ENCODE measurements around the gene HBA2.
"Not testable (repeated sequence)": the region's sequence is repeated elsewhere in the genome, so short reads cannot be mapped to it uniquely, and the experiment has no call there.

Gene HBA2

GRCh38 chr16:175011-175949, 2.6 kb downstream of the HBA2 start:
- no peak overlapping the region for H3K4me3 ChIP-seq (ENCODE audit: low read depth, low read length)
- H3K27me3 ChIP-seq (ENCODE audit: insufficient read depth, low read depth, severe bottlenecking), result peaks cover 24% of the 10 kb centered on the region
- no peak overlapping the region for H3K27ac ChIP-seq
- no peaks in the 10 kb centered on the region for H3K36me3 ChIP-seq
- H3K9me3 ChIP-seq (ENCODE audit: severe bottlenecking), result no peaks in the 10 kb centered on the region
- TF ChIP-seq CTCF (IDR thresholded peaks at IDR 0.05; ENCODE audit: low read depth, low read length), result no peak
- DNase-seq, result no peak

GRCh38 chr16:176006-176405, 3.3 kb downstream of the HBA2 start:
- H3K36me3 ChIP-seq; DNase-seq; H3K27ac ChIP-seq; H3K9me3 ChIP-seq (ENCODE audit: severe bottlenecking): not testable (repeated sequence)
- H3K4me3 ChIP-seq (ENCODE audit: low read depth, low read length), result peak overlapping the region; percentile 33
- H3K27me3 ChIP-seq (ENCODE audit: insufficient read depth, low read depth, severe bottlenecking), result peaks cover 24% of the 10 kb centered on the region

GRCh38 chr16:176477-177382, 4.1 kb downstream of the HBA2 start, which contains the start of gene HBA1:
HBA1 (plus strand) TSS chr16:176680; CDS start chr16:176717, 37 bp downstream.
- H3K9me3 ChIP-seq (ENCODE audit: severe bottlenecking); DNase-seq: not testable (repeated sequence)
- peaks cover 19% of the 10 kb centered on the region for H3K27me3 ChIP-seq (ENCODE audit: insufficient read depth, low read depth, severe bottlenecking)

GRCh38 chr16:177394-177822, 4.7 kb downstream of the HBA2 start:
- Histone ChIP-seq H3K36me3 (no peaks in the 10 kb centered on the region), H3K4me3 (ENCODE audit: low read depth, low read length) (no peak overlapping the region), H3K9me3 (ENCODE audit: severe bottlenecking) (no peaks in the 10 kb centered on the region), H3K27me3 (ENCODE audit: insufficient read depth, low read depth, severe bottlenecking) (peaks cover 17% of the 10 kb centered on the region), H3K27ac (no peak overlapping the region)
- no peak for TF ChIP-seq CTCF (IDR thresholded peaks at IDR 0.05; ENCODE audit: low read depth, low read length)
- DNase-seq, result no peak

More at GRCh38 chr16:176477-177382, 4.1 kb downstream of the HBA2 start, which contains the start of gene HBA1:
- not testable (repeated sequence) for H3K36me3 ChIP-seq, H3K27ac ChIP-seq
- peak within 1 kb of the TSS; percentile 33 for H3K4me3 ChIP-seq (ENCODE audit: low read depth, low read length)

GRCh38 chr16:177981-178667, 5.4 kb downstream of the HBA2 start:
- H3K4me3 ChIP-seq (ENCODE audit: low read depth, low read length), result no peak overlapping the region
- DNase-seq, result no peak
- TF ChIP-seq CTCF (IDR thresholded peaks at IDR 0.05; ENCODE audit: low read depth, low read length), result no peak
- H3K36me3 ChIP-seq, result no peaks in the 10 kb centered on the region; the same call in 1 of the 2 replicates
- no peaks in the 10 kb centered on the region for H3K9me3 ChIP-seq (ENCODE audit: severe bottlenecking)
- peaks cover 17% of the 10 kb centered on the region for H3K27me3 ChIP-seq (ENCODE audit: insufficient read depth, low read depth, severe bottlenecking)
- no peak overlapping the region for H3K27ac ChIP-seq

GRCh38 chr16:178668-179015, 6.0 kb downstream of the HBA2 start:
- H3K27me3 ChIP-seq (ENCODE audit: insufficient read depth, low read depth, severe bottlenecking), result peaks cover 14% of the 10 kb centered on the region
- H3K36me3 ChIP-seq, result no peaks in the 10 kb centered on the region; the same call in 1 of the 2 replicates

More at GRCh38 chr16:178668-179015, 6.0 kb downstream of the HBA2 start:
- H3K27ac ChIP-seq, result no peak overlapping the region
- DNase-seq, result no peak
- no peak overlapping the region for H3K4me3 ChIP-seq (ENCODE audit: low read depth, low read length)
- no peak for TF ChIP-seq CTCF (IDR thresholded peaks at IDR 0.05; ENCODE audit: low read depth, low read length)
- H3K9me3 ChIP-seq (ENCODE audit: severe bottlenecking), result no peaks in the 10 kb centered on the region
